HUDEP-2 (cell line): ENCODE measurements around the gene CNN2.
"Not testable (repeated sequence)": the region's sequence is repeated elsewhere in the genome, so short reads cannot be mapped to it uniquely, and the experiment has no call there.

Experiments
- DNase-seq, 76 experiments: peaks; one replicate each; lab custom pipeline; 2025; ENCODE audit not compliant: unreplicated experiment in 76 of 76; lab: John Stamatoyannopoulos, UW

Gene CNN2

DNA sequence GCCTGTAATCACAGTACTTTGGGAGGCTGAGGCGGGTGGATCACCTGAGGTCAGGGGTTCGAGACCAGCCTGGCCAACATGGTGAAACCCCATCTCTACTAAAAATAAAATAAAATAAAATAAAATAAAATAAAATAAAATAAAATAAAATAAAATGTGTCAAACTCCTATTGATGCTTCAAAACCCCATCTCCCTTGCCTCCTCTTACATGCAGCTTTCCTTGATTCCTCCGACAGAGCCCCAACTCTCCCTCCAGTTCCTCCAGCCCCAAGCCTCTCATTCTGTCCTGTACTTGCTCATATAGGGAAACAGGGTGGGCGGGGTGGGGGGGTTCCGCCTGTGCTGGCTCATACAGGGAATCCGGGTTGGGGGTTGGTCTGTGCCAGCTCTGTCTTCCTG, 1.3 kb upstream of the CNN2 start:
- DNase-seq: not testable (repeated sequence)

DNA sequence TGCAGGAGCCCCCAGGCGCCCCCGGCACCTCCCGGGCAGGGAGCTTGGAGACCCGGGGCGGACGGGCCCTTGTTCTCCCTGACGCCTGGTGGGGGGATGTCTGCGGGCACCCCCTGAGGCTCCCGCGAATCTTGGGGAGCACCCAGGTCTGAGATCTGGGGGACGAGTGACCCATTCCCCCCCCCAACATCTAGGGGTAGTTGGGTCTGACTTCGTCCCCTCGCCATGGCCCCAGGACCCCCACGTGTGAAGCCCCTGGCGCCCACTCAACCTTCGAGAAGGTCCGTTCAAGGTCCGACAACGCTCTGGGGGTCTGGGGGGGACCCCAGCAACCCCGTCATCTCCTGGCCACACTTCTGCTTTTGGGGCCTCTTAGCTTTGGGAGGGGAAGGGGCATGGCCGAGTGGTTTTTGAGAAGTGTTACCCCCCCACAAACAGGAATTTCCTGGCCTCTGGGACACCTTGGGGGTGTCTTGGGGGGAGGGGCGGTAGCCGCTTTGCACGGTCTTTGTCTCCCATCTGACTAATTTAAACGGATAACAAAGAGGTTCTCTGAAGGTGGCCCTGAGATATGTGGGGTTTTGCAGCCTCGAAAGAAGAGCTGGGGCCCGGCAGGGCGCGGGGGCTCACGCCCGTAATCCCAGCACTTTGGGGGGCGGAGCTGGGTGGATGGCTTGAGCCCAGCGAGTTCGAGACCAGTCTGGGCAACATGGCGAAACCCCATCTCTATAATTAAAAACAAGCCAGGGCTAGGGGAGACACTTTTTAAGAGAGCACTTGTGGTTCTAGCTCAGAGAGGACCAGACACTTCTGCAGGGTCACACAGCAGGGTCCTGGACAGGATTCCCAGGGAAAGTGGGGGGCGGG, 608 bp downstream of the CNN2 start:
- DNase-seq: peak in 20 of 76 experiments; percentile 15 to 51 (median 32)

DNA sequence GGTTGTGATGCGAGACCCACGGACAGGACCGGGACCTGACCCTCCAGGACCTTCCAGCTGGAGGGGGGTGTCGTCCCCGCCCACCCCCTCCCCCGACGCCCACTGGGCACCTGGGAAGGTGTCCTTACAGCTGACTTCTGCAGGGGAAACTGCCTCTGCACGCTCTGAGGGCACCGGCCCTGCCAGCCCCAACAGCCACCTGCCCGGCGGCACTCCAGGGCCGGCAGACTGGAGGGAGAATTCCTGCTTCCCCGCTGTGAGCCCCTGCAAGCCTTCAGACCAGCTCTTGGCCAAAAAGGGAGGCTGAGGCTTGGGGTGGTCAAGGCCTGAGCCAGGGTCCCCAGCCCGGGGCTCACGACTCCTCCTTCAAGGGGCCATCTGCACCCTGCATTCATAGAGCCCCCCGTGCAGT, 1.2 kb downstream of the CNN2 start:
- peak in 1 of 76 experiments; percentile 55 for DNase-seq

DNA sequence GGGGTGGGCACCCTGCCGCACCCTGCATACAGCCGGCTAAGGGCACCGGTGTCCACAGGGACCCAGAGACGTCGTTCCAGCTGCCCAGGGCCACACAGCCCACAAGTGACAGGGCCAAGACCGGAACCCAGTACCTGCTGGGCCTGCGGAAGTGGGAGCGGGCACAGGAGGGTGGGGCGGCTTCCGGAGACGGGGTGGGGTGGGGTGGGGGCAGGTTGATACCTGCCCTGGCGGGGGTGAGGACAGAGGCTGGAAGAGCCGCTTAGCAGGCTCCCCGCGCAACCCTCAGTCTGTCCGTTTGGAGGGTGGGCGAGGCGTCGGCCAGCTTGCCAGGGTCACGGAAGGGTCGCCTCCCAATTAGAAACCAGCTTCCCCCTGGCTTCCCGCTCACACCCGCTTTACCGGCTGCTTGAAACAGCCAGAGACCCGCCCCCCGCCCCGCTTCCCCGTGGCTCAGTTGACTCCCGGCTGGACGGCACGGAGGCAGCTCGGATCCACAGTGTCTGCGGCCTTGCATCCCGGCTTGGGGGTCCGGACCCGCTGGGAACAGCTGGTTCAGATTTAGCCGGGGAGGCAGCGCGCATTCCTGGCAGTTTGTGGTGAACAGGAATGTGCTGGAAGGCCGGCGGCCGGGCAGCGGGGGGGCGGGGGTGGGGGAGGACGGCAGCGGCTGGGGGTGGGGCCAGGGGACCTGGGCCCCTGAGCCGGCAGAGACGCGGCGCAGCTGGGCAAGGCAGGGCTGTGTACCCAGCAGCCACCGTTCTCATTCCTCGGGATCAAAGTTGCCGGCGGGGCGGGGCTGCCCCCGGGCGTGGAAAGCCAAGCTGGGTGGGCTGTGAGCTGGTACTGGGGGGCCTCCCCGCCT, 1.9 kb downstream of the CNN2 start:
- DNase-seq: peak in 45 of 76 experiments; percentile 20 to 77 (median 56)

DNA sequence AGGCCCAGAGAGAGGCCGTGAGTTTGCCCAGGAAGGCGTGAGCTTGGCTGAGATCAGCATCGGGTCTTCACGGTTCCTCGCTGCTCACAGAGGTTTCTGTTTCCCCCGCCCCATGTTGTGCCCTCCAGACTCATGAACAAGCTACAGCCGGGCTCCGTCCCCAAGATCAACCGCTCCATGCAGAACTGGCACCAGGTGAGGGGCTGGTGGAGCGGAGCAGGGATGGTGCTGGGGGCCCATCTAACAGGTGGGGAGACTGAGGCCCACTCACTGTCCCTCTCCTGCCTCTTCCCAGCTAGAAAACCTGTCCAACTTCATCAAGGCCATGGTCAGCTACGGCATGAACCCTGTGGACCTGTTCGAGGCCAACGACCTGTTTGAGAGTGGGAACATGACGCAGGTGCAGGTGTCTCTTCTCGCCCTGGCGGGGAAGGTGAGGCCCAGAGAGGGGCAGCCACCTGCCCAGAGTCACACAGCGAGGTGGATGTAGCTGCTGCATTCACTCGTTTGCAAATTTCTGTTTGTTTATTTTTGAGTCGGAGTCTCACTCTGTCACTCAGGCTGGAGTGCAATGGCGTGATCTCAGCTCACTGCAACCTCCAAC, 6.0 kb downstream of the CNN2 start:
- DNase-seq: no peak

DNA sequence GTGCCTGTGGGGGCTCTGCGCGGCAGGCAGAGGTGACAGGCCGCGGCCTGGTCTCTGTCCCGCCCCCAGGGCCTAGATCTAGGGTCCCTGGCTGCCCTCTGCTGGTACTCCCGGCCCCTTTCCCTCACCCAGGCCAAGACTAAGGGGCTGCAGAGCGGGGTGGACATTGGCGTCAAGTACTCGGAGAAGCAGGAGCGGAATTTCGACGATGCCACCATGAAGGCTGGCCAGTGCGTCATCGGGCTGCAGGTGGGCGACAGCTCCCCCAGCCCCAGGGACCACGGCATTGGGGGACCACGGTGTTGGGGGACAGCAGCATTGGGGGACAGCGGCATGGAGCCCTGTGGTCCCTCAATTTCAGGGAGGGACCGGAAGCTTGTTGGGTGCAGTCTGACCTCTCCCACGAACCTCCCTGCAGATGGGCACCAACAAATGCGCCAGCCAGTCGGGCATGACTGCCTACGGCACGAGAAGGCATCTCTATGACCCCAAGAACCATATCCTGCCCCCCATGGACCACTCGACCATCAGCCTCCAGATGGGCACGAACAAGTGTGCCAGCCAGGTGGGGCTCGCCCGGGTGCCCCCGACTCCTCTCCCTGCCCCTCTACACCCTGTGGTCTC, 9.7 kb downstream of the CNN2 start:
- no peak for DNase-seq

DNA sequence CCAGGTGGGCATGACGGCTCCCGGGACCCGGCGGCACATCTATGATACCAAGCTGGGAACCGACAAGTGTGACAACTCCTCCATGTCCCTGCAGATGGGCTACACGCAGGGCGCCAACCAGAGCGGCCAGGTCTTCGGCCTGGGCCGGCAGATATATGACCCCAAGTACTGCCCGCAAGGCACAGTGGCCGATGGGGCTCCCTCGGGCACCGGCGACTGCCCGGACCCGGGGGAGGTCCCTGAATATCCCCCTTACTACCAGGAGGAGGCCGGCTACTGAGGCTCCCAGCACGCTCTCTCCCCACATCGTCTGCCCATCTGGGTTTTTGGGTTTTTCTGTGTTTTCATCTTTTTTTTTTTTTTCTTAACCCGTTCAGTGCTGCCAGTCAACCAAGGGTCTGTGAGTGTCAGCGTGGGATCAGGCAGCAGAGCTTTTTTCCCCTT, 11.2 kb downstream of the CNN2 start:
- no peak for DNase-seq

DNA sequence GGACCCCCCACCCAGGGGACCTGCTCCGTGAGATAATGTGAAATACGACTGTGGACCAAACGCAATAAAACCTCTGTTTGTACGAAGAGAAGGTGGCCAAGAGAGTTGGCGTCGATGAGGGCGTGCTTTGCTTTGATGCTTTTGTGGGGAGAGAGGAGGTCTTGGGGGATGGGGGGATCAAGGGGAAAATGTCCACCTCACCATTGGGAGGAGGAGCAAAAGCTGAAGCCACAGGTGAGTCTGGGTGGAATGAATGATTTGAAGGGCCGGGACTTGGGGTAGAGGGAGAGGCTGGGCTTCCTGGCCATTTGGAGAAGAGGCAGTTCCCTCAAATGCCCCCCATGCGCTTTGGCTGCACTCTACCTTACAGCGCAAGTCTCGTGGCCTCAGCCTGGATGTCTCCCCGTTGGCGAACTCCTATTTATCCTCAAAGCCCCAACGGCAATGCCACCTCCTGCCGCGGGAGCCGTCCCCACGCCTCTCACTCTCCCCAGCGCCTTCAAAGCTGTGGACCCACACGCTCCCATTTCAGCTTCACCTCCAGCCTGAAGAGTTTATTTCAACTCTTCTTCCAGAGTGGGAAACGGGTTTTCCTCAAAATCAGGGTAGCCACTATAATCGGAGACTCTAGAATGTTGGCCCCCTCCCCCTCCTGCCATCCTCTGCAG, 12.7 kb downstream of the CNN2 start:
- no peak for DNase-seq

DNA sequence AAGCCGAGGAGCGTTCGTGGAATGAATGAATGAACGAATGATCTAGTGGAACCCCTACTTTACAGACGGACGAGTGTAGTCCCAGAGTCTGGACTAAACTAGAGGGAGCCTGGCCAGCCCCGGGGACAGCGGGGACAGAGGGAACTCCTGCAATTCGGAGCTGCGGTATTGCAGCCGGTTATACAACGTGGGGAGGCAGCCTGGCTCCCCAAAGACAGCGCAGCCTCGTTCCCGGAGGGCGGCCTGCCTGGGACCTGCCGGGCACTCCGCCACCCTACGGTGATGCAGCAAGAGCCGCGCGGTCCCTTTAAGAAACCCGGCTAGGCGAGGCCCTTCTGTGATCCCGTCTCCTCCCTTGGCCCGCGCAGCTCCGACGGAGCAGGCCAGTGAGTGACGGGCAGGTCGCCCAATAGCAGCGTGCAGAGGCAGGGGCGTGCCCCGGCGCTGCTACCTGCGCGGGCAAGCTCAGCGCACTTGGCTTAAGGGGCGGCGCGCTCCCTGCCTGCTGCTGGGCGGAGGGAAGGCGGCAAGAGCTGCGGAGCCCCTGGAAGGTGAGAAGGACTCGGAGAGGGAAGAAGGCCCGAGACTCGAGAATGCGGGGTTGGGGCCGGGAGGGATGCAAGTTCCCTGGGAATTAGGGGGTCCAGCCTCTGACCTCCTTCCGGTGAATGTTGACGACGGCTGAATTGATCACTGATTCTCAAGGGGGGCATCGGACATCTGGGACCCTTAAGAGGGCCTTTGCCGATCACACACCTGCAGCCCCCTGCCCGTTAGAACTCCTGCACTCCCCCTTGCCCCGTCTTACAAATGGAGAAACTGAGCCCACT, 13.5 kb downstream of the CNN2 start, which contains the start of gene ABCA7:
TSS of gene ABCA7 (plus strand) at position 462 of the 830 bp plus-strand sequence. CDS start 1,255 bp downstream, outside the sequence.
- peak; percentile 75 to 100 (median 99) for DNase-seq

DNA sequence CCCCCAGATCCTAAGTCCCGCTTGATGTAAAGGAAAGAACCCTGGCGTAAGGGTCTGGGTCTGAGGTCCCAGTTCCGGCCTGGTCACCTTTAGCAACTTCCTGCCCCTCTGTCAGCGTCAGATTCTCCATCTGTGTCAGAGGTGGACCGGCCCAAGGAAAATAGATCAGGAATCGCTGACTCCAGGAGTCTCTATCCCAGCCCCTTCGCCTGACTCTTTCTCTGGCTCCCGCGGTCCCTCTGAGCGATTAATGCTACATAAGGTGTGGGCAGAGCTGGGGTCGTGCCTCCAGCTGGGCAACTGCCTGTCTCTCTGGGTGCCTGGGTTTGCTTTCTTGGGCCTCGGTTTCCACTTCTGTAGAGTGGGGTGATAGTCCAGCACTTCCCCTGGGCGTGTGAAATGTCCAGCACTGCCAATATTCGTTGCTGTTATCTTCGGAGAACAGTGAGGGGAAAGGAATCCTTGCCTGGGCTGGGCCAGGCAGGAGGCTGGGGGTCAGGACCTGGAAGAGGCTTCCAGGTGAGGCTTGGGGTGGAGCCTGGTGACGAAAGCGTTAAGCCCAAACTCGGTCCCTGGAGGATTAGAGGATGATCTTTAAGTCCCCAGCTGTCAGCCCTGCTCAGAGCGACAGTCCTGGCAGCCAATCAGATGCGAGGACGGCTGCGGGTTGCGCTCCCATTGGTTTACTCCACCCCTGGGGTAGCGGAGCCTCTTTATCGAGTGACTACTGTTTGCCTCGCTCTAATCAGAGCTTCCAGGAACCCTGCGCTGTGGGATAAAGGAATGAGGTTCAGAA, 14.3 kb downstream of the CNN2 start:
- DNase-seq: peak; percentile 86 to 99 (median 96)

DNA sequence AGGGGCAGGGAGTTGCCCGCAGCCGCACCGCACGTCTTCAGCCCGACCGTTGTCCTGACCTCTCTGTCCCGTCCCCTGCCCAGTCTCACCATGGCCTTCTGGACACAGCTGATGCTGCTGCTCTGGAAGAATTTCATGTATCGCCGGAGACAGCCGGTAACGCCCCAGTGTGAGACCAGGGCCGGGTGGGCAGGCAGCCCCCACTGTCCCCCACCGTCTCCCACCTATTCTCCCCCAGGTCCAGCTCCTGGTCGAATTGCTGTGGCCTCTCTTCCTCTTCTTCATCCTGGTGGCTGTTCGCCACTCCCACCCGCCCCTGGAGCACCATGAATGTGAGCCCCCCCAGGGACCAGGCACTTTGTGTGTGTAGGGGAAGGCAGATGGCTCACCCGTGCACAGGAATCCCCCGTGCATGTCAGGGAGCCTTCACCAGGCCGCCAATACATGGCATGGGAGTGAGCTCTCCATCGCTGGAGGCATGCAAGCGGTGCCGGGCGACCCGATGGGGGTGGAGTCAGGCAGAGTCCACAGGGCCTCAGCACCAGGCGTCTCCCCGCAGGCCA, 14.9 kb downstream of the CNN2 start:
- no peak for DNase-seq

DNA sequence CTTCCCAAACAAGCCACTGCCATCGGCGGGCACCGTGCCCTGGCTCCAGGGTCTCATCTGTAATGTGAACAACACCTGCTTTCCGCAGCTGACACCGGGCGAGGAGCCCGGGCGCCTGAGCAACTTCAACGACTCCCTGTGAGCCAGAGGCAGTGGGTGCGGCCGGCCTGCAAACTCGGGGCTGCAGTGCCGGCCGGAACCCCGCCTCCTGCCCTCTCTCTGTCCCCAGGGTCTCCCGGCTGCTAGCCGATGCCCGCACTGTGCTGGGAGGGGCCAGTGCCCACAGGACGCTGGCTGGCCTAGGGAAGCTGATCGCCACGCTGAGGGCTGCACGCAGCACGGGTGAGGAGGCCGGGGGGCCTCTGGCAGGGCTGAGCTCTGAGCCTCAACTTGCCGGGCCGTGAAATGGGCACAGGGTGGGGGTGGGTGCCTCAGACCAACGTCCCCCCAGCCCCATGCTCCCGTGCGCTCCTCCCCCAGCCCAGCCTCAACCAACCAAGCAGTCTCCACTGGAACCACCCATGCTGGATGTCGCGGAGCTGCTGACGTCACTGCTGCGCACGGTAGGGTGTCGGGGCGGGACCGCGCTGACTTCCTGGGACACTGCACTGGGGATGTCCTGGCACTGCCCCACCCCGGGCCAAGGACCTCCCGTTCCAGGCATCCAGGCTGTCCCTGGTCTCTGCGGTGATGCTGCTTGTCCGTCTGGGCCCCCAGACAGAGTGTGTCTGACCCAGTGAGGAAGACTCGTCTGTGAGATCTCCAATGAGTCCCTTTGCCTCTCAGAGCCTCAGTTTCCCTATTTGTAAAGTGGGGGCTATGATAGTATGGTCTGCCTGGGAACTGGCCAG, 15.7 kb downstream of the CNN2 start:
- no peak for DNase-seq

DNA sequence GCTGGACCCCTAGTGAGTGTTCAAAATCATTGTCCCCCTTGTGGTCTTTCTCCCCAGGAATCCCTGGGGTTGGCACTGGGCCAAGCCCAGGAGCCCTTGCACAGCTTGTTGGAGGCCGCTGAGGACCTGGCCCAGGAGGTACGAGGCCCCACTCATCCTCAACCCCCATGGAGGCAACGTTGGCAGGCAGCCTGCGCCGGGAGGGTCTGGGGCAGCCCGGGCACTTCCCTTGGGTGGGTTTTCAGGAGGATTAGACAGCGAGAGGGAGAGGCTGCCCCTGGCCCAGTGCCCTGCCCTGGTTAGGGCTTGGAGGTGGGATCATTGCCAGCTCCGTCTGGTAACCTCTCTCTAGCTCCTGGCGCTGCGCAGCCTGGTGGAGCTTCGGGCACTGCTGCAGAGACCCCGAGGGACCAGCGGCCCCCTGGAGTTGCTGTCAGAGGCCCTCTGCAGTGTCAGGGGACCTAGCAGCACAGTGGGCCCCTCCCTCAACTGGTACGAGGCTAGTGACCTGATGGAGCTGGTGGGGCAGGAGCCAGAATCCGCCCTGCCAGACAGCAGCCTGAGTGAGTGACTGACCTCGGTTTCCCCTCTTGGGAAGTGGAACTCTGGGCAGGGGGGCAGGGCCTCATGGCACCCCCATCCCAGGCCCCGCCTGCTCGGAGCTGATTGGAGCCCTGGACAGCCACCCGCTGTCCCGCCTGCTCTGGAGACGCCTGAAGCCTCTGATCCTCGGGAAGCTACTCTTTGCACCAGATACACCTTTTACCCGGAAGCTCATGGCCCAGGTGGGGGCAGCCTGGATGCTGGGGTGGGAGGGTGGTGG, 16.5 kb downstream of the CNN2 start:
- no peak for DNase-seq

DNA sequence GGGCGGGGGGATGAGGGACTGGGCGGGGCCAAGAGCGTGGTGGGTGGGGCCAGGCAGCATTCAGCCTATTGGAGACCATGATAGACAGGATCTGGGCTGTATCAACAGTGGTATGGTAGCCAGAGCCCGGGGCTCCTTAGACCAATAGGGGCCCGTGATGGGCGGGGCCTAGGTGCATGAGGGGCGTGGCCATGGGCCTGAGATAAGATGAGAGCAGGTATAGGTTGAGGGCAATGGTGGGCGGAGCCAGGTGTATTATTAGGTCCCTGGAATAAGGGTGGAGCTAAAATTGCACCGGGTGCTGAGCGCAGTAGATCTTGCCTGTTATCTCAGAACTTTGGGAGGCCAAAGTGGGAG, 18.8 kb downstream of the CNN2 start:
- peak in 62 of 76 experiments; percentile 21 to 77 (median 58) for DNase-seq

DNA sequence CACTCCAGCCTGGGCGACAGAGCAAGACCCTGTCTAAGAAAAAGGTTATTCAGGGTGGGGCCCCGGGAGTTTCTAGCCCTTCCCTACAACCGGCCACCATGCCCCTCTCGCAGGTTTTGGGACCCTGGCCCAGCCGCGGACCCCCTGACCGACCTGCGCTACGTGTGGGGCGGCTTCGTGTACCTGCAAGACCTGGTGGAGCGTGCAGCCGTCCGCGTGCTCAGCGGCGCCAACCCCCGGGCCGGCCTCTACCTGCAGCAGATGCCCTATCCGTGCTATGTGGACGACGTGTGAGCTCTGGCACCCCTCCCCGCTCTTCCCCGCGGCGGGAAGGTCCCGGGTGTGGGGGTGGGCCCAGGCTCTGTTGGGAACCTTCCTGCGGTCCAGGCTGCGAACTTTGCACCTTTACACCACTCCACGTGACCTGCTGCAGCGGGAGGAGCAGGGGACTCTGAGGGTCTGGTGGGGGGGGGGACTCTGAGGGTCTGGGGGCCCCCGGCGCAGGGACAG, 19.8 kb downstream of the CNN2 start:
- no peak for DNase-seq
